IPS-18a (cell line): Measurements from ENCODE around the gene CNPY2.
A peak's percentile ranks its signal among the peaks of the same experiment; 100 is the strongest.
"Not testable (repeated sequence)": the region's sequence is repeated elsewhere in the genome, so short reads cannot be mapped to it uniquely, and the experiment has no call there.

Experiments used
- H3K27ac ChIP-seq: one replicate; pipeline ENCODE4 v1.5.1; 2013; ENCODE audit warnings: low read length
- H3K27me3 ChIP-seq: one replicate; pipeline ENCODE4 v1.6.1; 2013; ENCODE audit warnings: mild to moderate bottlenecking, low read length; ENCODE audit not compliant: control insufficient read depth, insufficient read depth
- H3K36me3 ChIP-seq: one replicate; pipeline ENCODE4 v1.6.1; 2013; ENCODE audit warnings: low read depth, low read length; ENCODE audit not compliant: control insufficient read depth
- H3K4me1 ChIP-seq: one replicate; pipeline ENCODE4 v1.6.1; 2013; ENCODE audit warnings: low read depth, low read length; ENCODE audit not compliant: control insufficient read depth
- H3K4me3 ChIP-seq: one replicate; pipeline ENCODE4 v1.5.1; 2013; ENCODE audit warnings: low read length
- H3K9ac ChIP-seq: one replicate; pipeline ENCODE4 v1.6.1; 2013; ENCODE audit warnings: mild to moderate bottlenecking, low read length, moderate library complexity
- H3K9me3 ChIP-seq: one replicate; pipeline ENCODE4 v1.6.1; 2013; ENCODE audit warnings: low read depth, low read length; ENCODE audit not compliant: control insufficient read depth

CNPY2 gene

GRCh38 chr12:56286044-56286830 is 29.6 kb downstream of the CNPY2 start:
- no peaks in the 10 kb centered on the region for H3K9me3 ChIP-seq
- no peak overlapping the region for H3K9ac ChIP-seq
- no peak overlapping the region for H3K27ac ChIP-seq
- no peaks in the 10 kb centered on the region for H3K4me1 ChIP-seq
- no peaks in the 10 kb centered on the region for H3K27me3 ChIP-seq
- H3K4me3 ChIP-seq: no peak overlapping the region
- peaks cover 54% of the 10 kb centered on the region for H3K36me3 ChIP-seq

GRCh38 chr12:56284263-56284662 is 31.5 kb downstream of the CNPY2 start:
- not testable (repeated sequence) for H3K9ac ChIP-seq, H3K4me3 ChIP-seq, H3K4me1 ChIP-seq, H3K27me3 ChIP-seq, H3K9me3 ChIP-seq, H3K27ac ChIP-seq
- peaks cover 51% of the 10 kb centered on the region for H3K36me3 ChIP-seq

DNA sequence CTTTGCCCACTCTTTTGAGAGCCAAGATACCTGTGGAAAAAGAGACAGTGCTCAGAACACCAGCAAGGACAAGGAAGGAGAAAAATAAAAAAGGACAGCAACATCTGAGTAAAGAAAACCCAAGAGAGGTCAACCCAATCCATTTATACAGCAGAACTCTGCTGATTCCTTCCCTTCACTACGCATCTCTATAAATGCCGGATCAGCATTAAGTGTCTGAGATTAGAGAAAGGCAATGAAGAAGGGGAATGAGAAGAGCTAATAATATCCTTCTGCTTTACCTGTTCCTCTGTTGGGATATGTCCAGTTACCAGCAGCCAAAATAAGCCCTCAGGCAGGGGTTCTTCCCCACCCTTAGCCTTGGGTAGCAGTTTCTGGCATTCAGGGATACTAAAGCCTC is 33.2 kb downstream of the CNPY2 start:
- no peaks in the 10 kb centered on the region for H3K4me1 ChIP-seq
- H3K9ac ChIP-seq: no peak overlapping the region
- H3K9me3 ChIP-seq: no peaks in the 10 kb centered on the region
- no peak overlapping the region for H3K27ac ChIP-seq
- H3K4me3 ChIP-seq: no peak overlapping the region
- H3K36me3 ChIP-seq: peaks cover 66% of the 10 kb centered on the region
- H3K27me3 ChIP-seq: no peaks in the 10 kb centered on the region

DNA sequence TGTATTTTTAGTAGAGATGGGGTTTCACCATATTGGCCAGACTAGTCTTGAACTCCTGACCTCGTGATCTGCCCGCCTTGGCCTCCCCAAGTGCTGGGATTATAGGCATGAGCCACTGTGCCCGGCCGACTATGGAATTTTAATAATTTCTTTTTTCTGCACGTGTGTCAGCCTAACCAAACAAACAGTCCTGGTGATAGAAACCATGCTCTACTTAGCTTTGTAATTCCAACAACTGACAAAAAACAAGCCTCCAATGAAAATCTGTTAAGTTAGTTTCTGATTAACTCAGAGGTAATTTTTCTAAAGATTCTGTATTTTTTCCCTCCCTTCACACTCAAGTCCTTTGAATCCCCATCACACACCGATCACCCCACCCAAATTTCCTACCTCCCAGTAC is 33.8 kb downstream of the CNPY2 start:
- peaks cover 67% of the 10 kb centered on the region for H3K36me3 ChIP-seq
- H3K27me3 ChIP-seq: no peaks in the 10 kb centered on the region
- H3K9me3 ChIP-seq: no peaks in the 10 kb centered on the region
- no peak overlapping the region for H3K9ac ChIP-seq
- no peak overlapping the region for H3K4me3 ChIP-seq
- H3K27ac ChIP-seq: no peak overlapping the region
- H3K4me1 ChIP-seq: no peaks in the 10 kb centered on the region

DNA sequence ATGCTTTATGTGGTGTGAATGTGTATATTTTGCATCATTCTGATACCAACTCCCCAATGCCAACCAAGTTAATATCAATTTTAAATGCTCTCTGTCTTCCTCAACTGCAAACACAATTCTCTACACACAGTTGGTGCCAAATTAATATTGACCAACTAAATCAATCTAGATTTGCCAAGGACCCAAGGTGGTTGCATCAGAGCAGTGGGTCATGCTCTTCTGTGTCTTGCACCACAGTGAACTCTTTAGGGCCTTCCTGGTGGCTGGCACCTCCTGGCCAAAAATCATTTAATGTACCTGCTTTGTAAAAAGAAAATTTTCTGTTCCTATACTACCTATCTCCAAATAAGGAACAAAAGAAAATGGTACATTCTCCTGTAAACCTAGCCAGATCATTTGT is 34.9 kb downstream of the CNPY2 start:
- no peaks in the 10 kb centered on the region for H3K27me3 ChIP-seq

DNA sequence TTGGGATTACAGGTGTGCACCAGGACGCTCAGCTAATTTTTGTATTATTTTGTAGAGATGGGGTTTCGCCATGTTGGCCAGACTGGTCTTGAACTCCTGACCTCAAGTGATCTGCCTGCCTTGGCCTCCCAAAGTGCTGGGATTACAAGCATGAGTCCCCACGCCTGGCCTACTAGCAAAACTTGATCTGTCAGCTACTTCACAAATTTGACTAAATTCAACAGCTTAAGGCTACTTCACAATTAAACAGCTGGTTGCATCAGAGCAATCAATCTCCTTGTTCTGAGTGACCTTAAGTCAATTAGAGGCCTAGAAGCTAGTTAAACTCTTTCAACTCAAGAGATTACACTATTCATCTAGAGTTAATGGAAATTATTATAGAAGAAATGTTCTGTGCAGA is 36.9 kb downstream of the CNPY2 start:
- peaks cover 77% of the 10 kb centered on the region for H3K36me3 ChIP-seq
- H3K4me1 ChIP-seq: no peaks in the 10 kb centered on the region
- no peaks in the 10 kb centered on the region for H3K9me3 ChIP-seq
- no peak overlapping the region for H3K9ac ChIP-seq
- no peak overlapping the region for H3K27ac ChIP-seq
- H3K4me3 ChIP-seq: no peak overlapping the region
- H3K27me3 ChIP-seq: no peaks in the 10 kb centered on the region

More for the DNA sequence above, 34.9 kb downstream of the CNPY2 start:
- H3K27ac ChIP-seq: no peak overlapping the region
- H3K9me3 ChIP-seq: no peaks in the 10 kb centered on the region
- H3K36me3 ChIP-seq: peaks cover 67% of the 10 kb centered on the region
- H3K4me3 ChIP-seq: no peak overlapping the region
- H3K4me1 ChIP-seq: no peaks in the 10 kb centered on the region
- H3K9ac ChIP-seq: no peak overlapping the region

DNA sequence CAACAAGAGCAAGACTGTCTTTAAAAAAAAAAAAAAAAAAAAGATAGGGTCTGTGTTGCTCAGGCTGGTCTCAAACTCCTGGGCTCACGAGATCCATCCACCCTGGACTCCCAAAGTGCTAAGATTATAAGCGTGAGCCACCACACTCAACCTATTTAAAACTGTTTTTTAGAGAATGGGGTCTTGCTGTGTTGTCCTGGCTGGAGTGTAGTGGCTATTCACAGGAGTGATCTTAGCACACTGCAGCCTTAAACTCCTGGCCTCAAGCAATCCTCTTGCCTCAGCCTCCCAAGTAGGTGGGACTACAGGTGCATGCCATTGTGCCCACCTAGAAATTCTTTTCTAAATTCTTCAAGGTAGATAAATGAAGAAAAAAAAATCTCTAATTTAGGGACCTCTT is 41.5 kb downstream of the CNPY2 start:
- peaks cover 77% of the 10 kb centered on the region for H3K36me3 ChIP-seq

DNA sequence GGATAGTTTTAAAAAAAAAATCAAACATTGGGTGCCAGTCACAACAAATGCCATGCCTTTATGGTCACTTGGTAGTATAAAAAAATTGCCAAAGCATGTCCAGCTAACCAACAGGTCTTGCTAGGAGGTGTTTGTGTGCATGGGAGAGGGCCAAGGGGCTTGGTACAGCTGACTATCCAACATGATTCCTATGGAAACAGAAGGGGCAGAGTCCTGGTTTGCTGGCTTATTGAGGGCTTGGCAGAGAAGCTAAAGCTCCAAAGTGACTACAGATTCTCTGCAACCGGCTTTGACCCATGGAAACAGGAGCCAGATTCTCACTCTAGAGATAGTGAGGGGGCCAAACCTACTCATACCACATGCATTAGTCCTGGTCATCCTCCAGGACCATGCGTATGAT is 43.3 kb downstream of the CNPY2 start:
- not testable (repeated sequence) for H3K4me3 ChIP-seq, H3K27me3 ChIP-seq, H3K4me1 ChIP-seq, H3K9ac ChIP-seq, H3K27ac ChIP-seq, H3K9me3 ChIP-seq
- H3K36me3 ChIP-seq: peaks cover 61% of the 10 kb centered on the region

More for the DNA sequence above, 41.5 kb downstream of the CNPY2 start:
- Histone ChIP-seq H3K9ac (no peak overlapping the region), H3K27me3 (no peaks in the 10 kb centered on the region), H3K4me3 (no peak overlapping the region), H3K27ac (no peak overlapping the region), H3K4me1 (no peaks in the 10 kb centered on the region), H3K9me3 (no peaks in the 10 kb centered on the region)

GRCh38 chr12:56271031-56271430 is 44.8 kb downstream of the CNPY2 start:
- H3K4me1 ChIP-seq: peaks cover 3% of the 10 kb centered on the region
- H3K36me3 ChIP-seq: peaks cover 55% of the 10 kb centered on the region
- no peak overlapping the region for H3K27ac ChIP-seq
- no peaks in the 10 kb centered on the region for H3K27me3 ChIP-seq
- H3K9ac ChIP-seq: no peak overlapping the region
- no peak overlapping the region for H3K4me3 ChIP-seq
- H3K9me3 ChIP-seq: no peaks in the 10 kb centered on the region

GRCh38 chr12:56267443-56268071 is 48.2 kb downstream of the CNPY2 start:
- no peaks in the 10 kb centered on the region for H3K9me3 ChIP-seq
- H3K36me3 ChIP-seq: peaks cover 23% of the 10 kb centered on the region
- H3K4me1 ChIP-seq: peaks cover 3% of the 10 kb centered on the region
- peak overlapping the region; percentile 71 for H3K9ac ChIP-seq
- no peaks in the 10 kb centered on the region for H3K27me3 ChIP-seq
- peak overlapping the region; percentile 83 for H3K4me3 ChIP-seq
- no peak overlapping the region for H3K27ac ChIP-seq

- Histone ChIP-seq H3K4me3 (peak within 1 kb of the TSS; percentile 83), H3K27me3 (no peaks in the 10 kb centered on the region), H3K27ac (peak within 1 kb of the TSS; percentile 51)
Measured at GRCh38 chr12:56266693-56267442, 48.9 kb downstream of the CNPY2 start, which contains the start of gene COQ10A. Gene COQ10A, plus strand, starts transcription at chr12:56266942. Its CDS starts 177 bp downstream, at chr12:56267119.

More at GRCh38 chr12:56266693-56267442, 48.9 kb downstream of the CNPY2 start, which contains the start of gene COQ10A:
- H3K9ac ChIP-seq: peak within 1 kb of the TSS; percentile 71
- peaks cover 17% of the 10 kb centered on the region for H3K36me3 ChIP-seq
- H3K4me1 ChIP-seq: peaks cover 3% of the 10 kb centered on the region
- no peaks in the 10 kb centered on the region for H3K9me3 ChIP-seq
